Measurements from ENCODE around the gene NGB. TPM values are rescaled to one million over a fixed set of nuclear protein-coding genes. Genes with fewer than 3 reads are reported as not detected.

Gene NGB
- total RNA-seq, 1 donor from 2014 or later = not detected

DNA sequence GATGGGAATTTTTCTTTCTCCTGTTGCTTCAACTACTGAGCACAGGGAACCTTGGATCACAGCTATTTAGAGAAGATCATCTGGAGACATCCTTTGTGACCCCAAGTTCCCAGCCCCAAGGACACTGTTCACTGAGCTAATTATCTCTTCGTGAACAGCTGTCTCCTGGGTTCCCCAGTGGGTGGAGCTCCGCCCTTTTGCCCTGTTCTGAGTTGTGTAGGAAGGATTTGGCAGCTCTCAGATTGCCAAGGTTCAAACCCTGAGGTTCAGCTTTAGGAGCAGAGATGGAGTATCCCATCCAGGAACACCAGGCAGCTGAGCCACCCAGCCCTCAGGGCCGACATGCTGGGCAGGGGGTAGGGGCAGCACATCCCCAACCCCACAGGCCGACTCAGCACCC, 32.0 kb downstream of the NGB start:
- intact Hi-C loops (cut with micrococcal nuclease) = no loop called here

DNA sequence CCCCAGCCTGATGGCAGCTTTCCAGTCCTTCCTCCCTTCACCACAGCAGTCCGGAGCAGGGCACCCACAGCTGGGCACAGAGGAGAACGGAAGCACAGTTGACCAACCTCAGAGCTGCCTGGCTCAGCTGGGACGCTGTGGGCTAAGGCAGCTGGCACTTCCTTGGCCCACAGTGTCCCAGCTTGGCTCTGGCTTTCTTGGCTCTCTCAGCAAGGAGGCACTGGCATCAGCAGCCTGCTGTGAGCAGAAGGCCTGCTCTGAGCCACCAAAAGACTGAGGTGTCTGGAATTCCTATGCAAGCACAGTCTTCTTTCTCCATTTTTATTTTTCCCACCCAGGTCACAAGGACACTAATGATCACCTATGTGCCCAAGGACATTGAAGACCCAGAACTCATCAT, 32.6 kb downstream of the NGB start:
- intact Hi-C loops (cut with micrococcal nuclease) = no loop called here

DNA sequence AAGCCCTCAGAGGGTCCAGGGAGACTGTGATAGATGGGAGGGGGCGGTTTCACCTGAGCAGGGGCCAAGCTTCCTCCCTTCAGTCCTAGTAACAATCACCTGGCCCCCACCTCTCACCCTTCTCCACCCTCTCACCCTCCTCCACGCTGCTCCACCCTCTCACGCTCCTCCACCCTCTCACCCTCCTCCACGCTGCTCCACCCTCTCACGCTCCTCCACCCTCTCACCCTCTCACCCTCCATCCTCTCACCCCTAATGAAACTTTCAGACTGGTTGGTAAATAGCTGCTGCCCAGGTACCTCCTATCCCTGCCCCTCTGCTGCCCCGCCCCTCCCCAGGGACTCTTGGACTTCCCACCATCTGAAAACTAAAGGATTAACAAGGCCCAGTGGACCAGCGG, 34.2 kb downstream of the NGB start:
- intact Hi-C loops (cut with micrococcal nuclease) = no loop called here

DNA sequence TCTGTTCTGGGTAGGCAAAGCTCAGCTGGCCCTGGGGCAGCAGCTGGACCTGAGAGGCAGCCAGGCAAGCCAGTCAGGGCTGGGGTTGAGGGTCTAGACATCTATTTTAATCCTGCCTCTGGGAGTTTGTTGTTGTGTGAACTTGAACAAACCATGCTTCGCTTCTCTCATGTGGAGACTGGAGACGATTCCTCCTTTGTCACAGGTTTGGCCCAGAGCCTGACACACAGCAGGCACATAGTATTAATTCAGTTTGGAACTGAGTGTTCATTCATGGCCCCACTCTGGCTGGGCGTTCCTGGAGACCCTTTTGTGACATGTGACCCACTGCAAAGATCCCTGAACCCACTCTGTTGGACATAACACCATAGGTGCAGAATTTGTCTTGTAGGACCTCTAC, 39.3 kb downstream of the NGB start:
- intact Hi-C loops (cut with micrococcal nuclease) = no loop called here

DNA sequence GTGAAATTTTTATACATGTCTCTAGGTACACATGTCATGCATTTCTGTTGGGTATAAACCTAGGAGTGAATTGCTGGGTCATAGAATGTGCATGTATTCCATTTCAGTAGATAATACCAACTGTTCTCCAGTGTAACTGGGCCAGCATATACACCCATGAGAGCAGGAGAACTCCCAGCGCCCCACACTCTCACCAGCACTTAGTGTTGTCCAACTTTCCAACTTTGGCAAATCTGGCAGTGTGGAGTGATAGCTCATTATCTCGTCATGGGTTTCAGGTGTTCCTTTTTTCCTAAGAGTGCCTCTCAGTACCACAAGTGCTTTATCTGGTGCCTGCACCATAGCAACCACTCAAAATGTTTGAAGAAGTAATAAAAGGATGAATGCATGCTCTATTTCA, 40.1 kb downstream of the NGB start:
- intact Hi-C loops (cut with micrococcal nuclease) = no loop called here

DNA sequence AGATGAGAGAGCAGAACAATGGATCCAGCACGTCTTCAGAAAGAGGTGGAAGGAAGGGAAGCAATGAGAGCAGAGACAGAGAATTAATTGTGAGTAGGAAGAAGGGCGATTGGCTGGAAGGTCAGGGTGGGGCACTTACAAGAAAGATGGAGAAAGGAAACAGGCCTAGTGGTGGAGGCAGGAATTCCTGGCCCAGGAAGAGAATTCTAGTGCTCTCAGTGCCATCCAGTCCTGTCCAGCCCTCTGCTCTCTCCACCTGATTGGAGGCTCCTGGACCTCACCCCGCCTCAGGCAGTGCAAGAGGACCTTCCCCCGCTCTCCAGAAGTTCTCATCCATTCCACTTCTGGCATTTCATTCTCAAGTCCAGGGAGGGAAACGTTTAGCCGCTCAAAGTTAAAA, 43.0 kb downstream of the NGB start:
- intact Hi-C loops (cut with micrococcal nuclease) = no loop called here

DNA sequence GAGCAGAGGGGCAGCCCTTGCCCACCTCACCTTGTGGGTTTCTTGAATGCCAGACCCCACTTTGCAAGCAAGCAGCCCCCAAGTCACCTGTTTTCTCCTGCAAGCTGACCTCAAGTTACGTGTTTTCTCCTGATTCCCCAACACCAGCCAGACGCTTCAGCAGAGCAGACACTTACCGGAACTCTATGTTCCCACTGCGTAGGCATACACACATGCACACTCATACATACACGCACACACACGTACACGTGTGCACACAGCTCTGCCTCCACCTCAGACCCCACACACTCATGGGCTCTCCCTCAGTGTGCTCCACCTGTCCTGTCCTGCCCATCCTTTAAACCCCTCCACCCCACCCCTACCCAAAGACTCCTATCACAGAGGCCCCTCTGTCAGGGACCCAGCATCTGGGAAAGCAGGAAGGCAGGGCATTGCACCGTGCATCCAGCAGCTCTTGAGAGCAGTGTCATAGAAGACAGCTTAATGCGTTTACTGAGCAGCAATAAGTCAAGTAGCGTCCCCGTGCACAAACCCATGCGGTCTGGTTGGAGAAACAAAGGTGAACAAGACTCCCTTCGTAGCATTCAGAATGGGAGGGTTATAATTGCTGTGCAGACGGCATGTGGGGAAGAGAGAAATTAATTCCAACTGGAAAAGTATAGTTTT, 45.0 kb downstream of the NGB start:
- intact Hi-C loops (cut with micrococcal nuclease) = no loop called here

DNA sequence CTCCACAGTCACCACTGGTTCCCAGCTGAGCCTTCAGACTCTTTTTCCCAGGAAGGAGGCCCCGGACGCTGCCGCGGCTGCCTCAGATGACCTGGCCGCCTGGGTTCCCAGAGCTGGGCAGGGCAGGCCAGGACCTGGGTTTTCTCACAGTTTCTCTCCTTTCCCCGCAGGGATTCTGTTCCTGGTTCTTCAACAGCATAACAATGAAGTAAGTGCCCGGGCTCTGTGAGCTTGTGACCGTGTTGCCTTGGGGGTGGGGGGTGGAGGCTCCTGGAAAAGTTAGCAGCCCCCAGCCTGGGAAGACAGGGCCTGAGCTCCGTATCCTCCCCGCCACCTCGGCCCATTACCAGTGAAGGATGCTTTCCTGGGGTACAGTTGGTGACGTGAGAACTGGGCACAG, 45.8 kb downstream of the NGB start:
- intact Hi-C loops (cut with micrococcal nuclease) = no loop called here

DNA sequence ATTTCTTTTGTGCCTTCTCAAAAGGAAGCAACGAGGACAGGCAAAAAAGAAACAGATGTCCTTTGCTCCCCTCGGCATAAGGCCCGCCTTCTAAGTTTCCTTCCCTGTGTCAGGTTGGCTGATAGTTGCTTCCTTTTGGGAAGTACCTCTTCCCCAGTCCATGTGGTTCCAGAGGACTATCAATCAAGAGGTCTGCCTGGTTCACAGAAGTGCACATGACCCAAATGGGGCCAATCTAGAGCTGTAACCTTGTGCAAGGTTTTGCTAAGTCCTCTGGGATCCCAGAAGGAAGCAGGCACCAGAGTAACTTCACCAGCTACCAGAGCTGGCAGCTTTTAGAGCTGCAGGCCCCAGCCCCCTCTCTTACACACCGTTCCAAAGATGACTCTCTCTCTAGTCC, 46.8 kb downstream of the NGB start:
- intact Hi-C loops (cut with micrococcal nuclease) = no loop called here

DNA sequence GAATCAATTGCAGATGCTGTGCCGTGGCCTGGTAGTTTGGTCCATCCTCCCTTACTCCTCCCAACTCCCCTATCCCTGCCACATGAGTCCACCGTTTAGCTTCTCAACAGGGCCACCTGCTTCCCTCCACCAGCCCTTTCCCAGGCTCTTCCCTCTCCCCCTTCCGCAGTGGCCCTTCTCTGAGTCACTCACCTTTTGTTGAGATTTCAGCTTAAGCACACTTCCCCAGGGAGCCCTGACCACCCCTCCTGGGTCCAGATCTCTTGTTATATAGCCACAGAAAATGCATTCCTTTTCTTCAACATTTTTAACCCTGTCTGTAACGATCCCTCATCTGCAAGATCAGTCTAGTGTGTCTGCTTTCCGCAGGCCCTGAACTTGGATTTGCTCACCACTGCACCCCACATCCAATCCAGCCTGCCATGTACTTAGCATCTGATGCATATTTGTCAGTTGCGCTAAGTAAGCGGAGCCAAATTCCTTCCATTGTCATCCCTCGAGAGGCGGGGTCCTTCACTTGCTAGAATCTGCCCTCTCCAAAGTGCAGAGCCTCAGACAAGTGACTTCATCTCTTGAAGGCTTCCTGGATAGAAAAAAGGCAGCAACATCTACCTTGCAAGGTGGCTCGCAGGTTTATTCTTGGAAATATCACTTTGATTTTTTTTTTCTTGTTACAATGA, 48.3 kb downstream of the NGB start:
- intact Hi-C loops (cut with micrococcal nuclease) = no loop called here

DNA sequence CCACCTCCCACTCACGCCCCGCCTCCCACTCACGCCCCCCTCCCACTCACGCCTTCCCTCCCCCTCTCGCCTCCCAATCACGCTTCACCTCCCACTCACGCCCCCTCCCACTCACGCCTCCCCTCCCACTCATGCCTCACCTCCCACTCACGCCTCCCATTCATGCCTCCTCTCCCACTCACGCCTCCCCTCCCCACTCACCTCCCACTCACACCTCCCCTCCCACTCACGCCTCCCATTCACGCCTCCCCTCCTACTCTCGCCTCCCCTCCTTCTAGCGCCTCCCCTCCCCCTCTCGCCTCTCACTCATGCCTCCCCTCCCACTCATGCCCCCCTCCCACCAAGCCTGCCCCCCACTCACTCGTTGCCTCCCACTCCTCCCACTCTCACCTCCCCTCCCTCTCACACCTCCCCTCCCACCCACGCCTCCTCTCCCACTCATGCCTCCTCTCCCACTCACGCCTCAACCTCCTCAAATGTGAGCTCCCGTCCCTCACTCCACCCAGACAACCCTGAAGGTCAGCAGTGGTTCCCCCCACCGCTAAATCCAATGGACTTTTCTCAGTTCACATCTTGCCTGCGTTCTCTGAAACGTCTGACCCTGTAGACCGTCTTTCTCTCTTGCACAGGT, 49.6 kb downstream of the NGB start:
- intact Hi-C loops (cut with micrococcal nuclease) = no loop called here

DNA sequence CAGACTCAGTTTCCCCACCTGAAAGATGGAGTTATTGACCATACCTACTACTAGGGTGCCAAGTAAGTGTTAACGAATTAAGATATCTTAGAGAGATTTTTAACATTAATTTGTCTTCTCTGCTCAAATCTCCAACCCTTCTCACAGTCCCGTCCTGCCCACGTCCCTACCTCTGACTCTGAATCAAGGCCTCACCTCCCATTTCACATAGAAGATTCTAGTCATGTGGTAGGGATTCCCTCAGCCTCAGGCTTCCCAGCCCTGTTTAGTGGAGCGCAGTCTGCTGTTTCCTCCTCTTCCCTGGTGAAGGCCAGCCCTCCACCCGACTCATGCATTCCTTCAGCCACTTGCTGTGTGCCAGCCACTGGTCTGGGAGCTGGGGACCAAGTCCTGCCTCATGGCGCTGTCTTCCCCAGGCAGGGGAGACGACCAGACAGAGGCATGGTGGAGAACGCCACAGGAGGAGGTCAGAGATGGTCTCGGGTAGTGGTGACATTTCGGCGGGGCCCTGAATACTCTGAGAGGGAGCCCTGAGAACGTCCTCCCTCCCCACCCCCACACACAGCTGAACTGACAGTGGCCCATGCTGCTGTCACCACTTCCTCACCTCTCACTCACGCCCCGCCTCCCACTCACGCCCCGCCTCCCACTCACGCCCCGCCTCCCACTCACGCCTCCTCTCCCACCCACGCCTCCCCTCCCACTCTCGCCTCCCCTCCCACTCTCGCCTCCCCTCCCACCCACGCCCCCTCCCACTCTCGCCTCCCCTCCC, 50.6 kb downstream of the NGB start:
- intact Hi-C loops (cut with micrococcal nuclease) = no loop called here

DNA sequence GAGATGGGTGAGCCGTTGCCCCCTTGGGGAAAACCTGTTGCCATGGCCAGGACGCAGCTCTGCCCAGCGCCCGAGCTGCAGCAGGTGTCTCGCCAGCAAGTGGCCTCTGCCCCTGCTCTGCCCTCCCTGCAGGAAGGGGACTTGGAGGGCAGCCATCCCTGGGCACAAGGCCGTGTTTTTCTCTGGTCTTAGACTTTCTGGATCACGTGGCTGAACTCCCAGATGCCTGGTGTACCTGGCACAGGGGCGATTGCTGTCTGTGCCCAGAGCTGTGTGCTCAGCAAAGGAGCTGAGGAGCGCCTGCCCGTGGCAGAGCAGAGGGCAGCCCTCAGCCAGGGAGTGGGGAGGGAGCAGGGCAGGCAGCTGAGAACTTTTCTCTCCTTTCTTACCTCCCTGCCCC, 51.4 kb downstream of the NGB start:
- intact Hi-C loops (cut with micrococcal nuclease) = no loop called here

DNA sequence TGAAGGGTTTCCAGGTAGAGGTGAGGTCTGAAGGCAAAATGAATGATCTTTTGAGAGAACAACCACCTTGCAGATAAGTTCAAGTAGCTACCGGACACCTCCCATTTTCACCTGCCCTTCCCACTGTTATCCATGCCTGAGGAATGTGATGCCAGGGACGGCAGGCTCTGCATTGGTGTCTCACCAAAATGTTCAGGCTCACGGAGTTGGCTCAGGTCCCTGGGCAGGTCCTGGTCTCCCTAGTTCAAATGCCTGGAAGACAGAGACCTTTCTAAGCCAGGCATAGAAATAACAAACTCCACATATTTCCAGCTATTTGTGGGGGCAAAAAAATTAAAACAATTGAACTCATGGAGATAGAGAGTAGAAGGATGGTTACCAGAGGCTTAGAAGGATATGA, 53.5 kb downstream of the NGB start:
- intact Hi-C loops (cut with micrococcal nuclease) = no loop called here

Other genes with a start within 250 kb of the NGB start
- gene IRF2BPL, start 242.5 kb downstream of the NGB start, total RNA-seq = 26.6 and 27.1 TPM in 2 replicates
- gene CIPC, start 172.9 kb downstream of the NGB start, total RNA-seq = 12.3 and 12.8 TPM in 2 replicates
- not detected in 2 replicates for gene ZDHHC22, start 129.4 kb downstream of the NGB start, total RNA-seq
- 0.43 and 0.80 TPM in 2 replicates for gene TMEM63C, start 89.4 kb downstream of the NGB start, total RNA-seq
- 15.7 and 16.3 TPM in 2 replicates for gene POMT2, start 49.7 kb upstream of the NGB start, total RNA-seq
- 10.1 and 10.2 TPM in 2 replicates for gene GSTZ1, start 49.8 kb upstream of the NGB start, total RNA-seq
- 19.6 and 19.9 TPM in 2 replicates for gene TMED8, start 105.9 kb upstream of the NGB start, total RNA-seq
- 0.07 and 0.23 TPM in 2 replicates for gene SAMD15, start 106.2 kb upstream of the NGB start, total RNA-seq
- gene NOXRED1, start 152.3 kb upstream of the NGB start, total RNA-seq = 0.27 and 0.30 TPM in 2 replicates
- gene VIPAS39, start 186.4 kb upstream of the NGB start, total RNA-seq = 17.1 and 18.8 TPM in 2 replicates
- 217 and 245 TPM in 2 replicates for gene AHSA1, start 186.9 kb upstream of the NGB start, total RNA-seq
- 0.18 TPM in 1 of 2 replicates, not detected in the other for gene ISM2, start 227.6 kb upstream of the NGB start, total RNA-seq

Measured in T-helper 2 cell treated with Interferon-gamma antibody and Interleukin-4, amounts not matched to agents 100 ng/mL and 5 ng/mL, for 36 hours (primary cell).